Activated CD8-positive, alpha-beta memory T cell treated with anti-CD3 and anti-CD28 coated beads for 24 hours (primary cell): ENCODE data around the gene PIEZO2.
"Not testable (repeated sequence)": the region's sequence is repeated elsewhere in the genome, so short reads cannot be mapped to it uniquely, and the experiment has no call there.

Source experiments
- DNase-seq: peaks from one replicate; pipeline ENCODE4 v3.0.0-alpha.2; 2020

Gene PIEZO2

GRCh38 chr18:10877987-10878386, 271.4 kb downstream of the PIEZO2 start:
- DNase-seq = no peak

- no peak for DNase-seq
Observed at GRCh38 chr18:10875811-10876210, 273.6 kb downstream of the PIEZO2 start.

- no peak for DNase-seq
Observed at GRCh38 chr18:10872304-10872703, 277.1 kb downstream of the PIEZO2 start.

DNA sequence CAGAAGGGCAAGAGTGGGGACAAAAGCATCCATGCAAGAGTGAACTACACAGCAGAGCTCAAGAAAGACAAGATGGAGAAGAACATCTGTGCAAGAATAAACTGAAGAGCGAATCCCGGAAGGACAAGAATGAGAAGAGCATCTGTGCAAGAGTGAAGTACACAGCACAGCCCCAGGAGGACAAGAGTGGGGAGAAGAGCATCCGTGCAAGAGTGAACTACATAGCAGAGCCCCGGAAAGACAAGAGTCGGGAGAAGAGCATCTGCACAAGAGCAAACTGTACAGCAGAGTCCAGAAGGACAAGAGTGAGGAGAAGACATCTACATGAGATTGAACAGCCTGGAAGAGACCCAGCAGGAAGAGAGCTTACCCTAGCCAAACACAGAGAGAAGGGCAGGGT, 284.6 kb downstream of the PIEZO2 start:
- DNase-seq = no peak

DNA sequence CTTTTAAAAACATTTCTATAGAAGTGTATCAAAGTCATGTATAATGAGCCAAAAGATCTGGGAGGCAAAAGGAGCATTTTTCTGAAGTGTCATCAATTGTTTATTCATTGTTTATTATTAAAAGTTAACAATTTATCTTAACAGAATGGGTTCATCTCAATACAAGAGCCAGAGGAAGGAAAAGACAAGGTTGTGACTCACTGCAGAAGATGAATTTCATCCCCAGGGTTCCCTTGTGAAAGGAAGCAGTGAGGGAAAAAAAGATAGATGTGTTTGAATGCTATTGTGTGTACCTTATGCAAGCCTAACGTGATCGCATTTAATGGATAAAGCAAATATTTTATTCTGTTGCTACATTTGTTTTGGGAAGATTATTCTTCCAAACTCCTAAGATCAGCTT, 286.3 kb downstream of the PIEZO2 start:
- no peak for DNase-seq

DNA sequence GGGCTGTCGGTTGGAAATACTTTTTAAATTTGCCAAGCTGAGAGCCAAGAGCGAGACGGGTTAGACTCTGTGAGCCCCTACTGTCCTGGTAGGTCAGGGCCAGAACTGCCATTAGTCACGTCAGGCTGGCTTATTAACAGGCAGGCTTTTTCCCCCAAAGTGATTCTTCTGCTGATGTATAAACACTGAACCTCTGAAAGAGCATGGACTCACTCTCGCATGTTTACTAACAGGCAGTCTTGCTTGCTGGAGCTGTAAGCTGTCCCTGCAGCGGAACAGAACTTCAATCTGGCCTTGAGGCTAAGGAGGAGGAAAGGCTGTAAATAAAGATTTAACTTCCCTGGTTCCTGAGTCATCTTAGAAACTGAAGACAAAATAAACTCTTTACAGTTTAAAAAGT, 288.4 kb downstream of the PIEZO2 start:
- DNase-seq = no peak

DNA sequence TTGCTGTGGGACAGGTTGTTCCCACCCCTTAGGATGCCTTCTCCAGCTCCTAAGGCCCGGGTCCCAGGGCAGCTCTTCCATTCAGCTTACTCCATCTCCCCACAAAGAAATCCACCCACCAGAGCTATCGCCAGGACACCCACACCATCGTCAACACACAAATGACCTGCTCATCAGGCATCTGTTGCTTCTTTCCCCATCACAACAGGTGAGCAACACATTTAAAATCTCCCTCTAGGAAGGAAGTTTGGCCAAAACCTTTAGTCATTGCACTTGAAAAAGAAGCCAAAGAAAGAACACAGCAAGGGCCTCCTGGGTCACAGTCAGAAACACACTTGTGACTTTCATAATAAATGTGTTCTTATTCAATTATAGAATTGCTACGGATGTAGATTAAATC, 289.0 kb downstream of the PIEZO2 start:
- no peak for DNase-seq

- no peak for DNase-seq
Observed at GRCh38 chr18:10858477-10858876, 290.9 kb downstream of the PIEZO2 start.

DNA sequence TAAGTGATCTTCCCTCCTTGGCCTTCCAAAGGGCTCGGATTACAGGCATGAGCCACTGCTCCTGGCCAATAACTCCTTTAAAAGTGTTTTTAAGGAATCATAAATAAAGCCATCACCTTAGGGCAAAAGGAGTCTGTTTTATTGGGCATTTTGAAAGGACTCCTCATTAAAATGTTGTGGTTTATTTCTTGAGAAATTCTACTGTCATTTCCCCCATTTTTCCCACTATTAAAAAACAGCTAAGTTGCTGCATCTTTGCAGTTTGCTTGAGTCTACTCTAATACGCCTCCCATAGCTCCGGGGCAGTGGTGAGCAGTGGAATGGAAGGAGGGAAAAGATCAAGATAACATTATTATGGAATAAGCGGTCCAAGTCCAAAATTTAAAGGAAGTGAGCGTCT, 293.2 kb downstream of the PIEZO2 start:
- no peak for DNase-seq

DNA sequence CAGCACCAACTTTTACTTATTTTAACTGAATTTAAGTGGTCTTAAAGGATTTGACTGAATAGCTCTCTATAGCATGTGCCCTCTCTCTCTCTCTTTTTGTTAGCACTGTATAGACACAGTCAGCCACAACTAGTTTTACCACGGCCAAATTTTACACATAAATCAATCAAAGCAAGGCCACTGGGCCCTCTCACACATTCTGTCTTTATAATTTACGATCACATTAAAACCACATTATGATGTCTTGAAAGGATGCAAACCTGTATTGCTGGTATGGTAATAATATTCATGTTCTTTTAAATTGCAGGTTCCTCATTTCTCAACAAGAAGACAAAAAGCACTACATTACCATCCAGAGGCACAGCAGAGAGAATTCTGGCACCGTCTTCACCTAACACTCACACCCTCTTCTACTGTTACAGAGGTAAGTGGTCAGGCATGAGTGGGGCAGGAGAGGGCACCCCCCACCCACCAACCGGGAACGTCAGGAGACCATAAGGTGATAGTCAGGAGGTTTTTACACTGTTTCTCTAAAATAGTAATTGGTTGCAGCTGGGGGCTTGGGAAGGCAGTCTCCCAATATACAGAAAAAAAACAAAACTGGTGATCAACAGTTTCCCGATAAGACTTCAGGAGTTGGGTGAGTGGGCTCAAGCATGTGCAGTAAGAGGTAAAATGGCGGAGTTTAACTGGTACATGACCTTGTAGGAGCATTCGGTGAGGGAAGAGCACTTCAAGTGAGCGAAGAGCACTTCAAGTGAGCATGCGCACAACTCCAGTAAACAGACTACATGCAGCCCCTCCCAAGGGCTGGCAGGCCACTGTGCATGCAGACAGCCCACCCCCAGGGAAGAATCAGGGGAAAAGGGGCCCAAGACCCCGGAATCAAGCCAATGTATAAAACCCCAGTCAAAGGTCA, 296.7 kb downstream of the PIEZO2 start:
- DNase-seq = no peak

DNA sequence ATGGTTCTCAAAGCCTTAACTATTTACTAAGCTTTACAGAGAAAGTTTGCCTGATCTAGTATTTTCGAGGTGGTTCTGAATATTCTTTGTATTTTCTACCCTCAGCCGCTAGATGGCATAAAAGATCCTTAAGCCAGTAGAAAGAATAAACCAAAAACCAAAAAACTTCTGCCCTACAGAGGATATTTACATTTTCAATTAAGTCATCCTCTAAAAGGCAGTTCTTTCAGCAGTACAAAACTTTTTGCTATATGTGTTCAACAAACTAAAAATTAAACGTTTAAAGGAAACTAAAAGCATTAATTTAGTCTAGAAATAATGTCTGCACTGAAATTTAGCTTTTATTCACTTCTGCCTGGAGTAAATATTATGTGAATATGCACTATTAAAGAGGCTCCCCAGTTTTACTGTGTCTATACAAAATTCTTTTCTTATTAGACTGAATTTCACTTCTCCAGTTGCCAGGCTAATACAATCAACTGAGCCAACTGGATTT, 297.5 kb downstream of the PIEZO2 start:
- no peak for DNase-seq

- DNase-seq = no peak
Observed at GRCh38 chr18:10850840-10851239, 298.5 kb downstream of the PIEZO2 start.

- DNase-seq = no peak
Observed at GRCh38 chr18:10850216-10850615, 299.2 kb downstream of the PIEZO2 start.

- DNase-seq = no peak
Observed at GRCh38 chr18:10847907-10848306, 301.5 kb downstream of the PIEZO2 start.

DNA sequence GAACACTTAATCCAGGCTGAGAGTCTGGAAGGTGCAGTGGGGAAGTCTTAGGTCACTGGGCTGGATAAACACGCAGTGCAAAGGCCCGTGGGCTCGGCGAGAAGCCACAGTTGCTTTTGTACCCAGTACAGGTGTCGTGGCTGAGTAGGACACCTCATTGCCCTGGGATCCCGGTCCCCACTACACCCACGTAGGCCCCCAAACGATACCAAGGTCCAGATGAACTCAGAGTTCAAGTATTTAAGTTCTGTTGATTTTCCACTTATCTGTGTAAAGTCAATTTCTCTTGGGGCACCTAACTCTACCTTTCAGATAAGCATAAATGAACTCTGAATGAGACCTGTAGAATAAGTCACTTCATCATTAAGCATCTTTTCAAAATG, 302.0 kb downstream of the PIEZO2 start:
- no peak for DNase-seq

DNA sequence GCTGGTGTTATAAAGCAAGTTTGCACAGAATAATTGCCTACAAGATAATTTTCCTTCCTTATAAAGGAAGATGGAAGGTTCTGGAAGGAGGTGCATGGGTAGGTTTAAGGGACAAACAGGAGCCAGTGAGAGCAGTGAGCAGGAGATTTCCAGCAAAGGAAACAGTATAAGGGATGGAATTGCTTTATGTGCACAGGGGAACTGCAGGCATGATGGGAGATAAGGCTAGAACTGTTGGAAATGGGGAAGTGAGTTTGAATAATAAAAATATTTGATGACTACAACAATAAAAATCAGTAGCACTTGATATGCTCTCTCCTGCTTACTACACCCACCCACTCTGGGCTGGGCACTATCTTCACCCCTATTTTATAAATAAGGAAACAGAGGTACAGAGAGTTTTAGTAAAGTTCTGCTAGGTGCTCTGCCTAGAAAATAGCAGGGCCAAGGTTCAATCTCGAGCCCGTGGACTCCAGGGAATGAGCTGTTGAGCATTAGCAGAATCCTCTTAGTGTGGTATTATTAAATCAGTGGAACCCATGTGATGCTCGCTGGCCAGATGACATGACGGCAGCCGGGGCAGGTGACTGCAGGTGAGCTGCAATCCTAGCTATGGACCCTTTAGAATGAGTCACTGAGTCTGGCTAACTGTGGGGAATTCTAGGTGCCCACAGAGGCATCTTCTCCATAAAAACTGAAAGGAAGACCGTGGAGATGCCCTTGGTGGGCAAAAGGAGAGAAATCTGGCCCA, 302.5 kb downstream of the PIEZO2 start:
- DNase-seq = no peak

DNA sequence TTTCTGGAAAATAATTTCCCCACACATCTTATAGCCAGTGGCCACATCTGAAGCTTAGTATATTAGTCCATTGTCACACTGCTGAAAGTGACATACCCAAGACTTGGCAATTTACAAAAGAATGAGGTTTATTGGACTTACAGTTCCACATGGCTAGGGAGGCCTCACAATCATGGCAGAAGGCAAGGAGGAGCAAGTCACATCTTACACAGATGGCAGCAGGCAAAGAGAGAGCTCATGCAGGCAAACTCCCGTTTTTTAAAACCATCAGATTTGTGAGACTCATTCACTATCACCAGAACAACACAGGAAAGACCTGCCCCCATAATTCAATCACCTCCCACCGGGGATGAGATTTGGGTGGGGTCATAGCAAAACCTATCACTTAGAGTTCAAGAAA, 303.3 kb downstream of the PIEZO2 start:
- DNase-seq = not testable (repeated sequence)

DNA sequence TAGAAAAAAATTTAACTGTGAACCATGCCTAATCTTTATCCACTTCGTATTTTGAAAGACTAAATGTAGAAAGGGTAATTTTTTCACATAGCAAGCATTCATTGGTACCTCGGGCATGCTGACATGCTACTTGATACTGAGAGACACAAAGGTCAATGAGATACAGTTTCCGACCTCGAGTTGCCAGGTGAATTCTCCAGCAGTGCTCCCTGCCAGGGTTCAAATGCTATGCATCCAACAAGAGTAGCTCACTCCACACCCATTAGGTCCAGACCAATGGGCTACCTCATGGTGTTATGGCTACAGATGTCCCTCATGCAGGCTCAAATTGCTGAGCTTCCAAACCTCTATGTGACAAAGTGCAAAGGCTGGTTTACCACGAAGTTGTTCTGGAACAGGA, 305.8 kb downstream of the PIEZO2 start:
- DNase-seq = no peak

DNA sequence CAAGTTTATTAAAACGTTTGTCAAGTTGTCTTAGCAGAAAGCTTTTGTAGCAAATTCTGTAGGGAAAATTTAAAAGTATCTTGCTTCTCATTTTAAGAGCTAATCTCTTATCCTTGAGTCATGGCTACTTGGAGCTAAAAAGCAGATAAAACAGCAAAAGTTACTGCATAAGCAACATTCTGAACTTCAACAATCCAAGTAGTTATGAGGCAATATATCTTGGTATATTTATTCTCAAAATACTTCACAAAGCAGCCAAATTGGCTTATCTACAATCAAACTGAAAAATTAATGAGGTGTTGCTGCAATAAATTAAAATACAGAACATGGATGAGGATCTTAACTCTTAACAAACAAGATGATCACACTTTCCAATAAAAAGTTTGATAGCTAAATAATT, 306.5 kb downstream of the PIEZO2 start:
- DNase-seq = no peak

DNA sequence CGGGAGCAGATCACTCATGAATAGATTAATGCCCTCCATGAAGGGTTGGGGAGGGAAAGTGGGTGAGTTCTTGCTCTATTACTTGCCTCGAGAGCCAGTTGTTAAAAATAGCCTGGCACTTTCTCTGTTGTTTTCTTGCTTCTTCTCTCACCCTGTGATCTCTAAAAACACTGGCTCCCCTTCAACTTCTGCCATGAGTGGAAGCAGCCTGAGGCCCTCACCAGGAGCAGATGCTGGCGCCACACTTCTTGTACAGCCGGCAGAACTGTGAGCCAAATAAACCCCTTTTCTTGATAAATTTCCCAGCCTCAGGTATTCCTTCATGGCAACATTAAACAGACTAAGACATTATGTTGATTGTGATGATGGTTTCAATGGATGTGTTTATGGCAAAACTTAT, 307.0 kb downstream of the PIEZO2 start:
- no peak for DNase-seq

DNA sequence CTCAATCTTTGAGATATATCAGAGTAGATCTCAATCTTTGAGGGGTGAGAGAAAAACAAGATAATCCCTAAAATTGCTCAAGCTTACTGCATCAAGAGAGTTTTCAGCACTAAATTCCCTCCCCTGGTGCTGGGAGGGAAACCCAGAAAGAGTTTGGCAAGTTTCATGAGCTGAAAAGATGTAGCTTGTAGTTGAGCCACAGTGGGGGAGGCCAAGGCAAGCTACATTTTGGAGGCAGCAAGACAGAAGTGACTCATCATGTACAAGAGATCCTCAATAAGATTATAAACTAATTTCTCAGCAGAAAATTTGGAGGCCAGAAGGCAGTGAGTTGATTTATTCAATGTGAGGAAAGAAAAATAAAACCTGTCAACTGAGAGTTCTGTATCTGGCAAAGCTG, 308.2 kb downstream of the PIEZO2 start:
- no peak for DNase-seq

DNA sequence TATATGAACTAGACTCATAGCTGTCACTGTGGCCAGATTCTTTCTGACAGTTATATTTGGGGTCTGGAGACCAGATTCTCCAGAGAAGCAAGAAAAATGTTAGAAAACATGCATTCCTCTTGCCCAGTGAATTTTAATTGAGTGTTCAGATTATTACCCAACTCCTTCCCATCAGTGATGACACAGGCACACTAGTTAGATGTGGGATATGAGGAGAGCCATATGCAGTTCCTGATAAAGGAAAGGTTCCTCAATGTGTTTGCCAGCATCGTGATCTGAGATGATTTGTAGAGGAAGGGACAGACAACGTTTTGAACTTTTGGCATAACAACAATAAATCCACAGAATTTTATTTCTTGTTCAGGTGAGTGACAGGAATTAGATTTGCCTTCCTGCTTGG, 308.6 kb downstream of the PIEZO2 start:
- no peak for DNase-seq

DNA sequence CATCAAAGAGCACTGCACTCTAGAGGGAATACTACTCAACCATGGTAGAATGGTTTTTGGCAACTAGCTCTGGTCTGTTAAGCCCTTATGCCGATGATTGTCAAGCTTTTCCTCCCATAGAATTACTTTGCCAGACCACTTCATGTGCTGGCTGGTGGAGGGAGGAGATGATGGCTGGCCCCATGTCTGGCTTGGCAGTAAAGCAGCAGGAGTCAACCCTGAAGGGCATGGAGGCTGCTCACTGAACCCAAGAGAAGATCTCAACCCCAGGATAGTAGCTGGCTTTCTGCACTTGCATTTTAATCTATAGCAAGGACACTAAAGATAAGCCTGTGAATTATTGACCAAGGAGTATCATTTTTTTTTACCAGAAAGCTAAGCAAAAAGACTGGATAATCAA, 309.9 kb downstream of the PIEZO2 start:
- no peak for DNase-seq

DNA sequence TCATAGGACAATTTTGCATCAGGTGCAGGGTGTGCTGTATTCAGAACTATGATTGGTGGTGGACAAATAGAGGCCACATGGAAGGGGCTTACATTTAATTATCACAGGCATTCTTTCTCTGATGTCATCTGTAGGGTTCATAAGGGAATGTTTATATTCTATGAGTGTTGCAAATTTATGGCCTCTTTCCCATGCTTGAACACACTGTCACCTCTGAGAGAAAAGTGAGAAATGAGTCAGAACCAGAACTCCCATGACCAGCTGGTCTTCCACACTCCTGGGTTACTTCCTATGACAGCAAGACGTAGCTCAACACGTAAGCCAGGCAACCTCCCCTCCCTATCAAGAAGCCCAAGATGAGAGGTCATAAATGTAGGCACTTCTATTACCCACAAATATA, 310.8 kb downstream of the PIEZO2 start:
- DNase-seq = no peak
